ENCODE measurements around the gene GSK3B. TPM values are rescaled to one million over a fixed set of nuclear protein-coding genes. Genes with fewer than 3 reads are reported as not detected.

GSK3B gene
- total RNA-seq, 1 experiment from 2014 or later = 55.2 TPM

DNA sequence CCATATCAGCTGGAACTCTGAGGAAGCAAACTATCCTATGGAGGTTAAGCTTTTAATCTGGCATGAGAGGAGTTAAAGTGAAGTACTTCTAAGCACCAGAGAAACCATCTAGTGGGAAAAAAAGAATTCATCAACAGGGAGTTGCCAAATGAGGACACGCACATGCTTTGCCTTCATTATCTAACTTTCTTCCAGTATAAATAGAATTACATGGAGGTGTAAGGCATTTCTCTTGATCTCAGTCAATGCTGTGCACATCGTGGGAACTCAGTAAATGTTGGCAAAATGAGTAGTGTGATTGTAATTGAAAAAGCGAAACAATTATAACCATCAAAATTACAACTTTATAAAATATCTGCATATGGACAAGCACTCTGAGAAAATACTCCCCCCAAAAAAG lies 8.0 kb upstream of the GSK3B start:
- in situ Hi-C loops (cut with HindIII; ENCODE audit: low pct_unique_long_range_greater_than_20kb, low sequenced_read_pairs) = no loop called here

DNA sequence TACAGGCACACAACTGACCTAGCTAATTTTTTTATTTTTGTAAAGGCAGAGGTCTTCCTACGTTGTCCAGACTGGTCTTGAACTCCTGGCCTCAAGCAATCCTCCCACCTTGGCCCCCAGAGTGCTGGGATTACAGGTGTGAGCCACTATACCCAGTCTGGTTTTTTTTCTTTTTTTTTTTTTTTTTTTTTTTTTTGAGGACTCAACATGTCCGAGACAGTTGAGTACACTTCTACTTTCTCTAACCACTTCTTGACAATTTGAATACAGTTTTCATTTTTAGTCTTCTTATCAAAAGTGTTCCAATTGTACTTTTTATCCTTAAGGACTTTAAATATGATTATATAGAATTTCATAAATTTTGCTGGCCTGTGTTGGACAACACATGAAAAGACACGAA lies 7.4 kb upstream of the GSK3B start:
- DNase-seq (ENCODE audit: low read depth, low spot score) = no peak
- in situ Hi-C loops (cut with HindIII; ENCODE audit: low pct_unique_long_range_greater_than_20kb, low sequenced_read_pairs) = no loop called here

More for the DNA sequence above, 8.0 kb upstream of the GSK3B start:
- no peak for DNase-seq (ENCODE audit: low read depth, low spot score)

DNA sequence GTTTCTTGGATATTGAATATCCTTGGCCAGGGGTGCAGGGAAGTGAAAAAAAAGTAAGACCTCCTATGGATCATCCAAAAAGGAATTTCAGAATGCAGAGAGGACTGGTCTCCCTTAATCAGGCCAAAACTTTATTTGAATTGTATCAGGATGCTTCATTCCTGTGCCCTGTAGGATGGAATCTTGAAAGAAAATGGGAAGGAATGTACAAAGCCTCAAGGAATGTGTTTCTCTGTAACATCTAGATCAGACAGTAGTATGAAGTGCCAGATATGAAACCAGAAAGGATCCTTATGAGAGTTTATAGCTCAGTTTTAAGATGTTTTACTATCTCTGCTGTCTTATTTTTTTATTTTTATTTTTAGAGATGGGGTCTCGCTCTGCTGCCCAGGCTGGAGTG lies 6.5 kb upstream of the GSK3B start:
- no peak for DNase-seq (ENCODE audit: low read depth, low spot score)
- in situ Hi-C loops (cut with HindIII; ENCODE audit: low pct_unique_long_range_greater_than_20kb, low sequenced_read_pairs) = no loop called here

DNA sequence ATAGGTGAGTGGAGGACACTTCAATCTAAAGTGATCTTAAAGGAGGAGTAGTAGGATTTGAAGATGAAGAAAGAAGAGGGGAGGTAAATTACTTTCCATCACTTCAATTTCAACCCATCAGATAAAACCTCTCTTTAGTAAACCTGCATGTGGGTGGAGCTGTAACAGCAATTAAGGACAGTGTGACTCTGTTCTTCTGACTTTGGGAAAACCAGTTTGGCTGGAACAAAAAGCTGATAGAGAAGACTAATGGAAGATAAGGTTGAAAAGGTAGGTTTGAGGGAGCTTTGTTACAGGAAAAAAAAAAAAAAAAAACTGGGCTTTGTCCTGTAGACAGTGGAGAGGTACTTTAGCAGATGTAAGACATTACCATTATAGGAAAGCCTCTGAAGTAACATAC lies 4.5 kb upstream of the GSK3B start:
- in situ Hi-C loops (cut with HindIII; ENCODE audit: low pct_unique_long_range_greater_than_20kb, low sequenced_read_pairs) = no loop called here
- DNase-seq (ENCODE audit: low read depth, low spot score) = no peak

DNA sequence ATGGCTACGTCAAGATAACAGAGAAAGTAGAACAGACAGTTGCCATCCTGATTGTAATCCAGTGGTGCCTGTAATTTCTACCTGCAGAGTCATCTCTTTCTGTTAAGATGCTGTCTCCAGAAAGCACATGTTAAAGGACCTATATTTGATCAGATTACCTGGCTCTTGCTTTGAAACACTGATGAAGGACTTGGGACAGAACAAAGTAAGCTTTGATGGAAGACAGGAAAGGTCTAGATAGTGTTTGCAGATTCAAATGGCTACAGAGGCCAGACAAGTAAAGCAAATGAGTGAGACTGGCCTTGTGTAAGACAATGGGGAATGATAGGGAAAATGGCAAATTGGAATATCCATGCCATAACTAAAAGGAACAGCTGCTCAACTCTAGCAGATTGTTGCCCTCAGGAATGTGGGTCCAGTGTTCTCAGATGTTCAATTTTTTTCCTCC lies 1.8 kb upstream of the GSK3B start:
- DNase-seq (ENCODE audit: low read depth, low spot score) = no peak
- in situ Hi-C loops (cut with HindIII; ENCODE audit: low pct_unique_long_range_greater_than_20kb, low sequenced_read_pairs) = no loop called here

DNA sequence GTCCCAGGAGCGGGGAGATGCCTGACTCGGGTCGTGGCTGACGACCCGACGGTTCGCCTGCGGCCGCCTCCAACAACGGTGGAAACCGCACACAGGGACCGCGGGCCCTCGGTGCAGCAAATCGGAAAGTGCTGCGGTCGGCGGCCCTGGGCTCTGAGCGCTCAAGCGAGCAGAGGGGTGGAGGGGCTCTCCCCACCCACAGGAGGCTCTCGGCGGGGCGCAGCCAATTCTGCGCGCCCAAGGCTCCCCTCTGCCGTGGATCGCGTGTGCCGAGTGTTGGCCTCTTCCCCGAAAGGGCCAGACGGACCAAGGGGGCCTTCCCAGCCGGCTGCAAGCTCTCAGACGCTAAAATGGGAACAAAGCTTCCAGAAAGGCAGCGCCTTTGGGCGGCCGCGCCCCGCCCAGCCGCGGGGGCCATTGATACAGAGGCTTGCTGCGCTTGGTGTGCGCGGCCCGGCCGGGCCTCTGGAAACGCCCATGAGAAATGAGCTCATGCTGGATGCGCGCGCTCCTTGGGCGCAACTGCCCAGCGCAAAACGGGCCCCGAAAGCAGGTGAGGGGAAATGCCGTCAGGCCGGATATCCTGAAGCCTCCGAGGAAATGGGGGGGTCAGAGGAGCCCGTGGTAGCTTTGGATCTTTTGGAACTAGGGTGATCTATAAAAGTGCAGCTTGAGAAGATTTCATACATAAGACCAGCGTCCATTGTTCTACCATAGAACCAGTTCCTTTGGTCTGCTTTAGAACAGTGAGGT lies 1.2 kb upstream of the GSK3B start:
- in situ Hi-C loops (cut with HindIII; ENCODE audit: low pct_unique_long_range_greater_than_20kb, low sequenced_read_pairs) = no loop called here
- DNase-seq (ENCODE audit: low read depth, low spot score) = peak; percentile 92

DNA sequence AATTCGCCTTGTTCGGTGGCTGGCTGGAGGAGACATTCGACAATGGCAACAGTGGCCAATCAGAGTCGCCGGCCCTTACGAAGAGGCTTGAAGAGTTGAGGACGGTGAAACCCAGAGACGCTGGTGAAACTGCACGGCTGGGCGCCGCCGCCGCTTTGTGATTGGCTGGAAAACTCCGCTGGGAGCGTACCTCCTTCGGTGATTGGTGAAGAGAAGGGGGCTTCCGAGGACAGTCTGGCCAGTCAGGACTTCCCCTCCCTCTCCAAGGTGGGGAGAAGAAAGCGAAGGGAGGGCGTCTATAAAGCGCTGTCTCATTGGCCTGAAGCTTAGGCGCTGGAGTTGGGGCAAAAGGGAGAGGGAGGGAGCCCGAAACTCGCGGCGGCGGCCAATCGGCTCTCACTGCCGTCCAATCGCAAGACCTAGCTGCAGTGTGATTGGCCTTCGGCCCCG lies 554 bp upstream of the GSK3B start:
- DNase-seq (ENCODE audit: low read depth, low spot score) = peak; percentile 100
- in situ Hi-C loops (cut with HindIII; ENCODE audit: low pct_unique_long_range_greater_than_20kb, low sequenced_read_pairs) = no loop called here

DNA sequence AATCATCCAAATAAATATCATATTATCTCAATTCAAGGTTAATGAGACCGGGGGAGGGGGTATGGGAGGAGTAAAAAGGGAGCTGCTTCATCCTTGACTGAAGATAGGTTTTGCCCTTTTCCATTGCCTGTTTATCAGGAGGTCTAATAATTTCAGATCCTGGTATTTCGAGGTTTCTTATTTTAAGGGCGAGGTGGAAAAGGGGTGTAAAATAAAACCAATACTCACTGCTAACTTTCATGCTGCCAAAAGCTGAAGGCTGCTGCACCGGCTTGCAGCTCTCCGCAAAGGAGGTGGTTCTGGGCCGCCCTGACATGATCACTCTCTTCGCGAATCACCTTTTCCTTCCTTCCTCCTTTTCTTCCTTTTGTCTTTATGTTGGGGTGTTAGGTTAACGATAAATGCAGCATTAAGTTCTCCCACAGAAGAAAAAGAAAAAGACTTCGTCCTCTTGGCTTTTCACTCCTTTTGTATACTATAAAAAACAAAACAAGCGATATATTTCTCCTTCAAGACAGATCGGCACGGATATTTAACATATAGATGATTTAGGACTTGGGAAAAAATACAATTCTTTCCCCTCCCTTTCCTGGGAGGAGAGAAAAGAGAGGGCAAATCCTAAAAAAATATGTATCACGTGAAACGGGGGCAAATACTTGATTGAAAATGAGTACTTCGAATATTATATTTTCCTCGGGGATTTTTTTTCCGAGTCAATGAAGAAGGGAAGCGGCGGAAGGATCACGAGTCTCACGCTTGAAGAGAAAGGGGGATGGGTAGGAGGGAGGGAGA lies 932 bp downstream of the GSK3B start:
- in situ Hi-C loops (cut with HindIII; ENCODE audit: low pct_unique_long_range_greater_than_20kb, low sequenced_read_pairs) = no loop called here
- no peak for DNase-seq (ENCODE audit: low read depth, low spot score)

DNA sequence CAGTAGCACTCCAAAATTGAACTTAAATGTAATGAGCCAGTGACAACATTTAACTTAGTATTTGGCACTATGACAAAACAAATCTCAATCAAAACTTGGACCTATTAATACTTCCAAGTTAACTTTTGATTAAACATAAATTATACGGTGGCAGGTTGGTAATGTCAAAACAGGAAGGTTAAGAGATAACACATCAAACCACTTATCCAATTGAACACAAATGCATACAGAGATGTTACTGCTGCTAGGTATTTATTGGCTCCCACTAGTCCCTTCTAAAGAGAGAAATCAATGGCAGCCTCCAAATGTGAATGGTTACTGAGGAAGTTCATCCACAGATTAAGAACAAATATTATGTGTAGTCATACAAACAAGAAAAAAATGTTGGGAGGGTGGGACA lies 1.8 kb downstream of the GSK3B start:
- DNase-seq (ENCODE audit: low read depth, low spot score) = no peak
- in situ Hi-C loops (cut with HindIII; ENCODE audit: low pct_unique_long_range_greater_than_20kb, low sequenced_read_pairs) = no loop called here

DNA sequence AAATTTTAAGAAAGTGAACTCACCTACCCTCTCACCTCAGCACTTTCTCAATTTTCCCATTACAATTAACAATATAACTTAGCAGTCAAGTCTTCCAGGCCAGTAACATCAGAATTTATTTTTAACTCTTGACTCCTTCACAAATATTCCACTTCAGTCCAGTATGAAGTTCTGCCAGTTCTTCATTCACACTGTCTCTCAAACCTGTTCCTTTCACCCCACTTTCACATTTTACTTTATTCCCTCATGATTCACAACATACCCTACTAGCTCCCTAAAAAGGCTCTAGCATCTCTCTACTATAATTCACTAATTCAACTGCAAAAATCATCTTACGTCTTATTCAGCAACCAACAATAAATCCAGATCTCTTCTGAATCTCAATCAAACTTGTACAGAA lies 3.8 kb downstream of the GSK3B start:
- DNase-seq (ENCODE audit: low read depth, low spot score) = no peak
- in situ Hi-C loops (cut with HindIII; ENCODE audit: low pct_unique_long_range_greater_than_20kb, low sequenced_read_pairs) = no loop called here

DNA sequence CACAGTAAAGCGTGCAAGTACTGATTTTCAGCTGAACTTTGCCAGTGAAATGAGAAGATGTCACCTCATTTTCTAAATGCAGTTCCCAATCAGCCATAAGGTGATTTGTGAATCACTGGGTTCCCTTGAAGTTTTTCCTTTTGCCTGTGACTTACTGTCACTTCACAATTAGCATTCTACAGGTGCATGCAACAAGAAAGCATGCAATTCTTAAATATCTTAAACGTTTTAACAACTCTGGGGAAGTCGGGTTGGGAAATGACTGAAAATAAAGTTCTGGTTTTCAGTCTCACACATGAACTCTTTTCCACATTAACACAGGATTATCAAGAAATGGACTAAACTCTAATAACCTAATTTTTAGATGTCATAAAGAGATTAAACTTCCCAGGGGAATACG lies 5.2 kb downstream of the GSK3B start:
- DNase-seq (ENCODE audit: low read depth, low spot score) = no peak
- in situ Hi-C loops (cut with HindIII; ENCODE audit: low pct_unique_long_range_greater_than_20kb, low sequenced_read_pairs) = no loop called here

DNA sequence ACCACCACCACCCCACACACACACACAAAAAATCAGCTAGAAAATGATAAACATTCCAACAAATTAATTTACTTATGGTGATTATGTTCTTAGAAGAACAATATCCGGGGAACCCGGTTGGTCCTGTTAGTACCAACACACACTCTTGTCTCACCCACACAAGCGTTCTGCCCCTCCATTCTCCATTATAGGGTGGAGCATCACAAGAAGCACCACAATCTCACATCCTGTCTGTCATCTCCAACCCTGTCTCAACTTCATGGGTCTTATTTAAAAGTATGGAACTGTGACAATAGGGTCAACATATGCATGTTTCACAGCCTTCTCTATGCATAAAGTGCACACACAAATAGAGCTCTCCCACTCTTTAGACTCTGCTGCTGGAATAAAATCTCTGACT lies 5.6 kb downstream of the GSK3B start:
- in situ Hi-C loops (cut with HindIII; ENCODE audit: low pct_unique_long_range_greater_than_20kb, low sequenced_read_pairs) = no loop called here
- DNase-seq (ENCODE audit: low read depth, low spot score) = no peak

DNA sequence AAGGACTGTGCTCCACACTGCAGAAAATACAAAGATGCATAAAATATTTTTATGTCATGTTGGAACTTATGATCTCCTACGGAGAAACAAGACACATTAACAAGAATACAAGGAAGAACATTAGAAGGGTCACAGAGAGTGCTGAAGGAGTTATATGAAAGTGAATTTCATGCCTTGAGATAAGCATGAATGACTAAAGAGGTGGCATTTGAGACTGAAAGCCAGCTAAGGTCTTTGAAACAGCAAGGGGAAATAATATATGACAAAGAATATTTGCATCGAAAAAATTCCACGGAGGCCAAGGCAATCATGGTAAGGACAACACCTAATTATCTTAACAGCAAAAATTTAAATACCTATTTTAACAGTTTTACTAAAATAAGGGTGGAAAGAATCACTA lies 12.5 kb downstream of the GSK3B start:
- in situ Hi-C loops (cut with HindIII; ENCODE audit: low pct_unique_long_range_greater_than_20kb, low sequenced_read_pairs) = no loop called here
- no peak for DNase-seq (ENCODE audit: low read depth, low spot score)

DNA sequence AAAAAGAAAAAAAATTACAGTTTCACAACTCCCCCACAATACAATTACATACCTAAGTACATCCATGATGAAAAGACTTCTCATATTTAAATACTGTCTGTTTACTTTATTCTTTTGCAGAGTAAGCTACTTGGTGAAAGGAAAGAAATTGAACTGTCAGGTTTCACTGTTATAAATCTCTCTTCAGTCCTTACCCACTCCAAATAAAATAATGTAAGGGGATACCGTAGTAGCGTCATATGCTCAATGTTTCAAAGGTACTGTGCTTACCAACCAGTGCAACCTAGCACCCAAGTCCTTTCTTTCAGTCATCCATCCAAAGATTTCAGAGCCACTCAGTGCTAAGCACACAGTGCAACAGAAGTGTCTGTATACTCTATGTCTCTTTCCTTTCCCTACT lies 13.4 kb downstream of the GSK3B start:
- in situ Hi-C loops (cut with HindIII; ENCODE audit: low pct_unique_long_range_greater_than_20kb, low sequenced_read_pairs) = no loop called here
- DNase-seq (ENCODE audit: low read depth, low spot score) = no peak

DNA sequence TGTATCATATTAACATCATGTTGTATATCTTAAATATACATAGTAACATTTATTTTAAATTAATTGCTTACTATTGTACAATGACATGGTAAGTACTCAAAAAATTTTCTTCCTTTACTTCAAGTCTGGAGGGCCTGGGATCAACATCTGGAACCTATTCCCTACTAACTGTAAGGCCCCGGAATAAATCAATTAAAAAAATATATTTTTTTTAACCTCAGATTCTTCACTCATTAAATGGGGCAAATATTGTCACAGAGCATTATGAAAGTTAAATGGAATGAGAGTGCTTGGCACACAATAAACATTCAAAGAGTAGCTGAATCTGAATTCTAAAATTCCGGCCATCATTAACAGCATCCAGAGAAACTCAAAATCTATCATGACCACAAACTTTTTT lies 16.5 kb downstream of the GSK3B start:
- DNase-seq (ENCODE audit: low read depth, low spot score) = no peak
- in situ Hi-C loops (cut with HindIII; ENCODE audit: low pct_unique_long_range_greater_than_20kb, low sequenced_read_pairs) = no loop called here

DNA sequence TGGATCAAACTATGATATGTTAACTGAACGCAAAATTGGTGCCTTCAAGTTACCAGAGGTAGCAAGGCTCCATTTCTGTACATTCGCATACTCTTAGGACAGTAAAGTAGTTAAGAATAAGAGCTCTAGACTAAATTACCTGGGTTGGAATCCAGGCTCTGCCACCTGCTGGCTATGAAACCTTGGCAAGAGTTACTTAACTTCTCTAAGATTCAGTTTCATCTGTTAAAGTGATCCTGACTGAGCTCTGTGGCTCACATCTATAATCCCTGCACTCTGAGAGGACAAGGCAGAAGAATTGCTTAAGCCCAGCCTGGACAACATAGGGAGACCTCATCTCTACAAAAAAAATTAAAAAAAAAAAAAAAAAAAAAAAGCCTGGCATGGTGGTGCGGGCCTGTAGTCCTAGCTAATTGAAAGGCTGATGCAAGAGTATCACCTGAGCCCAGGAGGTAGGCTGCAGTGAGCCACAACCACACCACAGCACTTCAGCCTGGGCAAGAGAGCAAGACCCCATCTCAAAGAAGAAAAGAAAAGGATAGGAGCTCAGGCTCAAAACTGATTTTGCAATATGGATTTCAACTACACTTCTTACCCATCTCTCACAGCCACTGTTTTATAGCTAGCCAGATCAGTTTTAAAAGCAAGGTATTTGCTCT lies 21.3 kb downstream of the GSK3B start:
- in situ Hi-C loops (cut with HindIII; ENCODE audit: low pct_unique_long_range_greater_than_20kb, low sequenced_read_pairs) = no loop called here
- no peak for DNase-seq (ENCODE audit: low read depth, low spot score)

DNA sequence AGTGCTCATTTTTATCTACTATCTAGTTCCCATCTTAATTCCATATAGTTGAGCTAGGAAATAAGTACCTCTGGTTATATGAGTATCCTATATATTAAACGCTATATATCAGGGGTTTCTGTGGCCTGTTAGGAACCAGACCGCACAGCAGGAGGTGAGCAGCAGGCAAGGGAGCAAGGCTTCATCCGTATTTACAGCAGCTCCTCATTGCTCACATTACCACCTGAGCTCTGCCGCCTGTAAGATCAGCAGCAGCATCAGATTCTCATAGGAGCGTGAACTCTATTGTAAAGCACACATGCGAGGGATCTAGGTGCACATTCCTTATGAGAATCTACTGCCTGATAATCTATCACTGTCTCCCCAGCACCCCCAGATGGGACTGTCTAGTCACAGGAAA lies 23.0 kb downstream of the GSK3B start:
- no peak for DNase-seq (ENCODE audit: low read depth, low spot score)
- in situ Hi-C loops (cut with HindIII; ENCODE audit: low pct_unique_long_range_greater_than_20kb, low sequenced_read_pairs) = no loop called here

DNA sequence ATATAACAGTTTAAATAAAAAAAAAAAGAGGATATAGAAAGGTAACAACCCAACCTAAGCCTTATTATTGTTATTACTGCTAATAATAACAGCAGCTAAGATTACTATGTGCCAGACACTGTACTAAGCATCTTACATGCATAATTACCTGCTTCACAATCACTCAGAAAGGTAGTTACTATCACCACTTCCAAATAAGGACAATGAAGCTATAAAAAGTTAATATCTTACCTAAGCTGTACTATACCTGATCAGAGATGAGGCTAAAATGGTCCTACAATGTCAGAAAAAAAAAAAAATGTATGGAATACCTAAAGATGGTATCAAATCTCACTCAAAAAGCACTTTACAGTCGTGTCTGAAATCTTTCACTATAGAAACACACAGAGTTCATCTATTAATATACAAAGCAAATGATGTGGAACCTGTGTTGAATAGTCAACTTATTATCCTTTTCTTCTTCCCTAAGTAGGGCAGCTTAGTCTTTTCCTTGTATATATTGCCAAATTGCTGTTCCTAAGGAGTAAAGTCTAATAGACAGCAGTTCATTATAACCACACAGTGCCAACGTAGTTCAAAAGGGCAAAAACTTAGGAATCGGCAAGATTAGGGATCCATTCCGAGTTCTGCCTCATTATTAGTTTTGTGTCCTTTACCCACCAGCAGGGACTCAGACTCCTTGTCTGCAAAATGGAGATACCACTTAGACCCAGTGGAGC lies 23.8 kb downstream of the GSK3B start:
- in situ Hi-C loops (cut with HindIII; ENCODE audit: low pct_unique_long_range_greater_than_20kb, low sequenced_read_pairs) = no loop called here
- DNase-seq (ENCODE audit: low read depth, low spot score) = no peak

Measured in SK-MEL-5 (cell line).